PC-3 (cell line): ENCODE data around the gene KMT2E. TPM values are rescaled to one million over a fixed set of nuclear protein-coding genes. Genes with fewer than 3 reads are reported as not detected.

Source experiments
- ATAC-seq: fragments of 200-7000 bp; cut with Tn5 transposase; 2 replicates; pipeline ENCODE4 v1.9.1; 2020; ENCODE audit warnings: mild to moderate bottlenecking, moderate library complexity
- BruUV-seq: library from RNA; stranded (reverse); fragments of 400-500 nt; replicated peaks from 2 replicates; lab custom pipeline; 2021; lab: Mats Ljungman, UMichigan
- CTCF ChIA-PET: fragments of 300-600 bp; sonication (Branson Sonifier 250); formaldehyde crosslinking; loops from one replicate; lab custom pipeline; 2022; ENCODE audit warnings: antibody characterized with exemption; lab: Charles Lee
- POLR2A ChIA-PET: fragments of 300-600 bp; sonication (Branson Sonifier 250); formaldehyde crosslinking; loops from one replicate; lab custom pipeline; 2022; ENCODE audit warnings: antibody characterized with exemption; ENCODE audit not compliant: unreplicated experiment; lab: Charles Lee
- DNase-seq: peaks from one replicate; pipeline ENCODE4 v3.0.0-alpha.2; 2015
- H2AFZ ChIP-seq: fragments of 300-600 bp; sonication (generic); 2 replicates; pipeline ENCODE4 v1.6.0; 2016; ENCODE audit warnings: antibody characterized with exemption, low read length
- H3F3A ChIP-seq: fragments of 300-600 bp; sonication (generic); one replicate; pipeline ENCODE4 v1.6.0; 2017; ENCODE audit warnings: antibody characterized with exemption, low read length, control low read depth, mild to moderate bottlenecking; ENCODE audit not compliant: unreplicated experiment
- H3K27ac ChIP-seq: fragments of 300-600 bp; sonication (generic); 2 replicates; pipeline ENCODE4 v1.5.1; 2016; ENCODE audit warnings: mild to moderate bottlenecking, low read length
- H3K27me3 ChIP-seq: fragments of 300-600 bp; sonication (generic); 2 replicates; pipeline ENCODE4 v1.6.1; 2016; ENCODE audit warnings: low read length, mixed read lengths
- H3K36me3 ChIP-seq: fragments of 300-600 bp; sonication (generic); 2 replicates; pipeline ENCODE4 v1.6.1; 2016; ENCODE audit warnings: low read depth, mixed run types, low read length, mixed read lengths
- H3K4me1 ChIP-seq: fragments of 300-600 bp; sonication (generic); 2 replicates; pipeline ENCODE4 v1.5.1; 2016; ENCODE audit warnings: low read length; ENCODE audit not compliant: insufficient read depth
- H3K4me2 ChIP-seq: fragments of 300-600 bp; sonication (generic); 2 replicates; pipeline ENCODE4 v1.6.0; 2016; ENCODE audit warnings: low read length
- H3K4me3 ChIP-seq: fragments of 300-600 bp; sonication (generic); 2 replicates; pipeline ENCODE4 v1.5.1; 2016; ENCODE audit warnings: mild to moderate bottlenecking, low read length, mixed read lengths
- H3K79me2 ChIP-seq: fragments of 300-600 bp; sonication (generic); 2 replicates; pipeline ENCODE4 v1.6.1; 2017; ENCODE audit warnings: low read length, mixed read lengths
- H3K9ac ChIP-seq: fragments of 300-600 bp; sonication (generic); 2 replicates; pipeline ENCODE4 v1.6.0; 2016; ENCODE audit warnings: mild to moderate bottlenecking, low read length
- H3K9me2 ChIP-seq: fragments of 300-600 bp; sonication (generic); replicated peaks from 2 replicates; pipeline ENCODE4 v1.6.1; 2016; ENCODE audit warnings: mixed run types, low read length, mixed read lengths
- H3K9me3 ChIP-seq: fragments of 300-600 bp; sonication (generic); 2 replicates; pipeline ENCODE4 v1.6.1; 2016; ENCODE audit warnings: low read length, mixed read lengths
- H4K20me1 ChIP-seq: fragments of 300-600 bp; sonication (generic); 2 replicates; pipeline ENCODE4 v1.6.1; 2016; ENCODE audit warnings: low read length, mixed read lengths
- EZH2 ChIP-seq: fragments of 300-600 bp; sonication (generic); IDR thresholded peaks from one replicate; pipeline ENCODE4 v1.6.1; 2017; ENCODE audit warnings: antibody characterized with exemption, mild to moderate bottlenecking, low read length; ENCODE audit not compliant: unreplicated experiment
- EZH2phosphoT487 ChIP-seq: fragments of 300-600 bp; sonication (generic); IDR thresholded peaks from 2 replicates; pipeline ENCODE4 v1.6.1; 2018; ENCODE audit warnings: mild to moderate bottlenecking, antibody characterized with exemption, low read length, borderline replicate concordance
- intact Hi-C: fragments of 100-400 bp; cut with micrococcal nuclease; formaldehyde crosslinking; loops from 2 replicates; pipeline ENCODE4 v1.9.0; 2023
- total RNA-seq: library from RNA; depleted of rRNA; stranded (reverse); fragments of >200 nt; gene quantifications from 2 replicates; pipeline ENCODE4 v1.2.3, GENCODE V29; 2014
- TF ChIP-seq, protein P1 (sequence below): fragments of 300-600 bp; sonication (generic); conservative IDR thresholded peaks from 2 replicates; pipeline ENCODE4 v1.5.1; 2017; ENCODE audit warnings: antibody characterized with exemption, low read depth, mild to moderate bottlenecking, low read length

KMT2E gene
- total RNA-seq, 1 experiment from 2014 or later: 21.8 TPM

DNA sequence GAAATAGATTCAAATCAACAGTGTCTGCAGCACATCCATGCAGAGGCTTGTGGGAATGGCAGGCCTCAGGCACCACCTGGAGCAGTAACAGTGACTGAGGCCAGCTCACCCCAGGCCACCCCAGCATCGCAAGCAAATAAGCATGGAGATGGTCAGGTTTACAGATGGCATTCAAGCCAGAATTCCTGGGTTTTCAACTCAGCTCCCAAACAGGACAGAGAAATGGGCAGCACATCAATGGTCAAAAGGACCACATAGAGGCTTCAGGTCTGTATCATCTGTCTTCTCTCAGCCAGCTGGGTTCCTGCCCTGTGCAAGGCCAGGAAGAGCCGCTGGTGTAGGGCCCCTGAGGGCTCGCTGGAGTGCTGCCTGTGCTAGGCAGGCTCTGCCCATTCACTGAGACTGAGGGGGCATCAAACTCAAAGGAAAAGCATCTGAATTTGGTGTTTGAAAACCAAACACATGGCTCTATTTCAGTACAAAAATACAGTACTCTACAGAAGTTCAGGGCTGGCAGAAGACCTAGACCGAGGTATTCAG lies 112.5 kb downstream of the KMT2E start:
- Histone ChIP-seq H3K9me3 (no peaks in the 10 kb centered on the region), H3K79me2 (no peaks in the 10 kb centered on the region), H3K9ac (no peak overlapping the region), H3K4me2 (no peak overlapping the region), H3K4me1 (no peaks in the 10 kb centered on the region), H3K27ac (no peak overlapping the region), H3K27me3 (no peaks in the 10 kb centered on the region), H2AFZ (no peak overlapping the region), H3F3A (no peaks in the 10 kb centered on the region), H4K20me1 (no peaks in the 10 kb centered on the region), H3K36me3 (no peaks in the 10 kb centered on the region), H3K4me3 (no peak overlapping the region), H3K9me2 (no peaks in the 10 kb centered on the region)
- ATAC-seq: no peak
- no peak for DNase-seq
- intact Hi-C loops: no loop called here
- TF ChIP-seq, protein P1, sequence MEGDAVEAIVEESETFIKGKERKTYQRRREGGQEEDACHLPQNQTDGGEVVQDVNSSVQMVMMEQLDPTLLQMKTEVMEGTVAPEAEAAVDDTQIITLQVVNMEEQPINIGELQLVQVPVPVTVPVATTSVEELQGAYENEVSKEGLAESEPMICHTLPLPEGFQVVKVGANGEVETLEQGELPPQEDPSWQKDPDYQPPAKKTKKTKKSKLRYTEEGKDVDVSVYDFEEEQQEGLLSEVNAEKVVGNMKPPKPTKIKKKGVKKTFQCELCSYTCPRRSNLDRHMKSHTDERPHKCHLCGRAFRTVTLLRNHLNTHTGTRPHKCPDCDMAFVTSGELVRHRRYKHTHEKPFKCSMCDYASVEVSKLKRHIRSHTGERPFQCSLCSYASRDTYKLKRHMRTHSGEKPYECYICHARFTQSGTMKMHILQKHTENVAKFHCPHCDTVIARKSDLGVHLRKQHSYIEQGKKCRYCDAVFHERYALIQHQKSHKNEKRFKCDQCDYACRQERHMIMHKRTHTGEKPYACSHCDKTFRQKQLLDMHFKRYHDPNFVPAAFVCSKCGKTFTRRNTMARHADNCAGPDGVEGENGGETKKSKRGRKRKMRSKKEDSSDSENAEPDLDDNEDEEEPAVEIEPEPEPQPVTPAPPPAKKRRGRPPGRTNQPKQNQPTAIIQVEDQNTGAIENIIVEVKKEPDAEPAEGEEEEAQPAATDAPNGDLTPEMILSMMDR: no peak
- TF ChIP-seq EZH2 (no peak), EZH2phosphoT487 (no peak)
- POLR2A ChIA-PET: interaction anchor here (0.6 kb wide), 1 partner anchor 143 kb away, joined by 3 read pairs; no protein-coding TSS in a partner anchor
- CTCF ChIA-PET: no interaction called here
- BruUV-seq: no TSS peak

DNA sequence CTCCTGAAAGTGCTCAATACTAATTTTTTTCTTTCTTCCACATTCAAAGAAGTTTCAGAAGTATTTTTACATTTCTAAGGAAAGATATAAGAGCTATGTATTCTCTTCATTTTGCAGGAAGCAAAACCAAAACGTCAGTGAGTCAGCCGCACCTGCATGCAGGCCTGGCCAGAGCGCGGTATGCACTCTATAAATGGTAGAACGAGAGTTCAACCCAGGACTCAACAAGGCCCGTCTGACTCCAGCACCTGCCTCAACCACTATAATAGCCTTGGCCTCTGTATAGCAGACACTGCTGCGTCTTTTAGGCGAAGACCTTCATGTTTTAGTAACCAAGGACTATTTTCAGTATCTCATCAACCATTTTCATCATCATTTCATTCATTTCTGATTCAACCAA lies 113.2 kb downstream of the KMT2E start:
- Histone ChIP-seq H3K4me2 (no peak overlapping the region), H3K27ac (no peak overlapping the region), H3F3A (no peaks in the 10 kb centered on the region), H2AFZ (no peak overlapping the region), H3K4me3 (no peak overlapping the region), H3K4me1 (no peaks in the 10 kb centered on the region), H4K20me1 (no peaks in the 10 kb centered on the region), H3K27me3 (no peaks in the 10 kb centered on the region), H3K36me3 (no peaks in the 10 kb centered on the region), H3K9me3 (no peaks in the 10 kb centered on the region), H3K9ac (no peak overlapping the region), H3K79me2 (no peaks in the 10 kb centered on the region), H3K9me2 (no peaks in the 10 kb centered on the region)
- intact Hi-C loops: no loop called here
- CTCF ChIA-PET: no interaction called here
- no TSS peak for BruUV-seq
- DNase-seq (no peak), ATAC-seq (no peak)
- POLR2A ChIA-PET: interaction anchor here (0.6 kb wide), 1 partner anchor 142 kb away, joined by 3 read pairs; no protein-coding TSS in a partner anchor
- no peak for TF ChIP-seq EZH2
- no peak for TF ChIP-seq EZH2phosphoT487
- TF ChIP-seq, protein P1: no peak

DNA sequence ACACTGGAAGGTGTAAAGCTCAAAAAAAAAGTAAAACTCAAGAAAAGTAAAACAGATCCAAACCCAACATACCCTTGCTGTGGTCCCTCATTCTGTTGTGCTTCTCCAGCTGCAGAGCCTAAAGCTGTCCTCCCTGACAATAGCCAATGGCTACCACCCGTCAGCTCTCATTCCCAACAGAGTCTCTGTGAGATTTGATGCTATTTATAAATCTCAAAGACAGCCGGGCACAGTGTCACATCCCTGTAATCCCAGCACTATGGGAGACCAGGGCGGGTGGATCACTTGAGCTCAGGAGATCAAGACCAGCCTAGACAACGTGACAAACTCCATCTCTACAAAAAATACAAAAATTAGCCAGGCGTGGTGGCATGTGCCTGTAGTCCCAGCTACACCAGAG lies 116.0 kb downstream of the KMT2E start:
- Histone ChIP-seq H3K36me3 (no peaks in the 10 kb centered on the region), H3F3A (no peaks in the 10 kb centered on the region), H3K27ac (no peak overlapping the region), H3K4me1 (no peaks in the 10 kb centered on the region), H3K4me2 (no peak overlapping the region), H3K9me2 (no peaks in the 10 kb centered on the region), H3K9ac (no peak overlapping the region), H3K4me3 (no peak overlapping the region), H2AFZ (no peak overlapping the region), H3K79me2 (no peaks in the 10 kb centered on the region), H3K27me3 (no peaks in the 10 kb centered on the region), H4K20me1 (no peaks in the 10 kb centered on the region), H3K9me3 (no peaks in the 10 kb centered on the region)
- no peak for DNase-seq
- no TSS peak for BruUV-seq
- TF ChIP-seq, protein P1: no peak
- TF ChIP-seq EZH2 (no peak), EZH2phosphoT487 (no peak)
- intact Hi-C loops: no loop called here
- CTCF ChIA-PET: no interaction called here
- POLR2A ChIA-PET: no interaction called here
- ATAC-seq: no peak
